Skin epidermis (tissue), 12 donors: ENCODE data around the gene CA9.
A peak's percentile ranks its signal among the peaks of the same experiment; 100 is the strongest.
"Not testable (repeated sequence)": the region's sequence is repeated elsewhere in the genome, so short reads cannot be mapped to it uniquely, and the experiment has no call there.

Experiments used
- H3K27ac ChIP-seq, 21 experiments: fragments of 200-600 bp; sonication (generic) in 11 of 21; one replicate each; pipeline ENCODE4 v1.5.0; 2020; ENCODE audit warnings: mild to moderate bottlenecking in 3 of 21, inconsistent platforms in 2 of 21, moderate library complexity in 2 of 21
- H3K4me3 ChIP-seq, 7 experiments: fragments of 200-600 bp; sonication (generic) in 2 of 7; one replicate each; pipeline ENCODE4 v1.5.0; 2020; ENCODE audit warnings: inconsistent platforms in 2 of 7, mild to moderate bottlenecking in 2 of 7, moderate library complexity in 1 of 7

The CA9 gene

GRCh38 chr9:35673132-35674024, at the start of gene CA9:
Gene CA9, plus strand, starts transcription at chr9:35673928. Its CDS starts 32 bp downstream, at chr9:35673960.
- Histone ChIP-seq H3K4me3 (no peak within 1 kb of the TSS), H3K27ac (no peak within 1 kb of the TSS)

GRCh38 chr9:35627575-35627974, 46.2 kb upstream of the CA9 start:
- H3K4me3 ChIP-seq = no peak overlapping the region

GRCh38 chr9:35628389-35628991, 45.2 kb upstream of the CA9 start:
- H3K4me3 ChIP-seq = no peak overlapping the region
- no peak overlapping the region for H3K27ac ChIP-seq

More at GRCh38 chr9:35627575-35627974, 46.2 kb upstream of the CA9 start:
- no peak overlapping the region for H3K27ac ChIP-seq

- Histone ChIP-seq H3K27ac (no peak overlapping the region), H3K4me3 (no peak overlapping the region)
These were observed 44.1 kb upstream of the CA9 start for GRCh38 chr9:35629597-35629996.

GRCh38 chr9:35635730-35636129, 38.0 kb upstream of the CA9 start:
- no peak overlapping the region for H3K4me3 ChIP-seq
- peak overlapping the region in 8 of 21 experiments; percentile 7 to 73 (median 38) for H3K27ac ChIP-seq

- H3K27ac ChIP-seq = peak overlapping the region in 10 of 21 experiments; percentile 7 to 73 (median 52)
- no peak overlapping the region for H3K4me3 ChIP-seq
These were observed 37.4 kb upstream of the CA9 start for GRCh38 chr9:35636135-35636876.

- H3K4me3 ChIP-seq = not testable (repeated sequence)
- peak overlapping the region in 8 of 21 experiments; percentile 1 to 60 (median 52) for H3K27ac ChIP-seq
These were observed 36.9 kb upstream of the CA9 start for GRCh38 chr9:35636877-35637246.

GRCh38 chr9:35637427-35637955, 36.2 kb upstream of the CA9 start:
- H3K27ac ChIP-seq = peak overlapping the region in 5 of 21 experiments; percentile 50 to 60 (median 55)
- H3K4me3 ChIP-seq = not testable (repeated sequence)

- H3K27ac ChIP-seq = peak overlapping the region in 4 of 21 experiments; percentile 14 to 61 (median 34)
- H3K4me3 ChIP-seq = not testable (repeated sequence)
These were observed 35.0 kb upstream of the CA9 start for GRCh38 chr9:35638751-35639150.

- H3K27ac ChIP-seq = peak overlapping the region in 3 of 21 experiments; percentile 14 to 61 (median 25)
- not testable (repeated sequence) for H3K4me3 ChIP-seq
These were observed 34.5 kb upstream of the CA9 start for GRCh38 chr9:35639225-35639624.

GRCh38 chr9:35639631-35640030, 34.1 kb upstream of the CA9 start:
- Histone ChIP-seq H3K4me3 (no peak overlapping the region), H3K27ac (peak overlapping the region in 3 of 21 experiments; percentile 14 to 61 (median 17))

GRCh38 chr9:35640431-35640830, 33.3 kb upstream of the CA9 start:
- not testable (repeated sequence) for H3K4me3 ChIP-seq, H3K27ac ChIP-seq

- not testable (repeated sequence) for H3K4me3 ChIP-seq
- peak overlapping the region in 4 of 21 experiments; percentile 5 to 35 (median 25) for H3K27ac ChIP-seq
These were observed 32.2 kb upstream of the CA9 start for GRCh38 chr9:35641478-35641877.

- no peak overlapping the region for H3K27ac ChIP-seq
These were observed 30.7 kb upstream of the CA9 start for GRCh38 chr9:35643046-35643445.

GRCh38 chr9:35645736-35646135, 28.0 kb upstream of the CA9 start:
- H3K27ac ChIP-seq = peak overlapping the region in 20 of 21 experiments; percentile 63 to 97 (median 88)
- H3K4me3 ChIP-seq = peak overlapping the region; percentile 37 to 55 (median 48)

More at GRCh38 chr9:35643046-35643445, 30.7 kb upstream of the CA9 start:
- H3K4me3 ChIP-seq = no peak overlapping the region

GRCh38 chr9:35646153-35646532, 27.6 kb upstream of the CA9 start:
- peak overlapping the region; percentile 46 to 97 (median 87) for H3K27ac ChIP-seq

GRCh38 chr9:35646533-35647265, 27.0 kb upstream of the CA9 start:
- Histone ChIP-seq H3K27ac (peak overlapping the region; percentile 46 to 97 (median 87)), H3K4me3 (peak overlapping the region; percentile 37 to 55 (median 48))

More at GRCh38 chr9:35646153-35646532, 27.6 kb upstream of the CA9 start:
- H3K4me3 ChIP-seq = peak overlapping the region; percentile 37 to 55 (median 48)

GRCh38 chr9:35649431-35650340, 24.0 kb upstream of the CA9 start:
- Histone ChIP-seq H3K4me3 (peak overlapping the region; percentile 18 to 47 (median 27)), H3K27ac (peak overlapping the region in 20 of 21 experiments; percentile 6 to 97 (median 75))
